Measurements from ENCODE around the gene CTNND1. TPM values are rescaled to one million over a fixed set of nuclear protein-coding genes. Genes with fewer than 3 reads are reported as not detected.

CTNND1 gene
- total and polyA plus RNA-seq, 2 of the 8 experiments (the other 6 are each of a cell fraction or from before 2014, with no cell fraction given), result 91.9 to 164 TPM

DNA sequence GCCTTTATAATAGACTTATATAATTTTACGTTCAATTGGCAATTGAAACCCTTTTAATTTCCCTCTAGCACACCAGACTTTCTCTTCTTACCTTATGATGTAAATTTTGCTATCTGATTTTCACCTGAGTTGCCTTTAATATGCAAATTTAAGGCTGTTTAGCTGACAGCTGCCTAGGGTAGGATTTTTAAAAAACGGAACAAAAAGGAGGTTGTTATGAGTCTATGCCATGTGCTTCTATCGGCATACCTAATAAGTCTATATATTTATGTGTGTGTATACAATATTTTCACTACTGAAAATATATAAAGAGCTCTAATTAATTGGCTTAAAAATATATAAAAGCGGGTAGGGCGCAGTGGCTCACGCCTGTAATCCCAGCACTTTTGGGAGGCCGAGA, 32.1 kb upstream of the CTNND1 start:
- H3K18ac ChIP-seq (ENCODE audit: extremely low read depth, low read length), result no peak overlapping the region
- H3K4ac ChIP-seq (replicated peaks; ENCODE audit: insufficient read length, low read depth, low read length), result no peak overlapping the region
- H3K4me1 ChIP-seq (replicated peaks in 1 of 4; ENCODE audit: control insufficient read depth in 3 of 4, insufficient read depth in 4 of 4, low read length in 3 of 4), result peaks cover 0 to 3% (median 1%) of the 10 kb centered on the region in 4 experiments; a peak in 2 of 7 replicates
- H2AK5ac ChIP-seq (ENCODE audit: low read depth, low read length), result no peak overlapping the region
- 75% methylated on average over 7 of the region's 7 CpGs; no CpG with 5 or more reads in 1 of the 2 experiments for WGBS, 2 experiments (ENCODE audit: extremely low coverage in 1 of 2, insufficient coverage in 1 of 2, insufficient read length in 1 of 2, insufficient replicate concordance in 2 of 2, low coverage in 1 of 2, low lambda C conversion rate in 2 of 2, missing lambda C conversion rate in 1 of 2)
- H3K9ac ChIP-seq (replicated peaks in 1 of 4; ENCODE audit: extremely low read depth in 1 of 4, low read depth in 3 of 4, low read length in 3 of 4), result no peak overlapping the region
- no peak overlapping the region for H3K23ac ChIP-seq (ENCODE audit: insufficient read length)
- no peaks in the 10 kb centered on the region for H3K23me2 ChIP-seq (ENCODE audit: low read depth, low read length)
- no peak overlapping the region for H2BK15ac ChIP-seq (ENCODE audit: low read length)
- TF ChIP-seq RXRA (IDR thresholded peaks at IDR 0.05; ENCODE audit: insufficient read depth, low read depth, low read length) (no peak), RAD21 (IDR thresholded peaks at IDR 0.05 in 1 of 2, conservative IDR thresholded peaks at IDR 0.05 in 1 of 2; ENCODE audit: low read depth in 2 of 2, low read length in 2 of 2) (no peak), HDAC6 (IDR thresholded peaks at IDR 0.05; ENCODE audit: low read depth, low read length) (no peak), MAFK (IDR thresholded peaks at IDR 0.05; ENCODE audit: low read depth, low read length) (no peak), TCF12 (IDR thresholded peaks at IDR 0.05; ENCODE audit: low read depth, low read length) (no peak), ZNF274 (IDR thresholded peaks at IDR 0.05; ENCODE audit: borderline replicate concordance, extremely low read depth, low read length) (no peak)
- peaks cover 0 to 5% of the 10 kb centered on the region in 2 experiments for H4K20me1 ChIP-seq (replicated peaks in 1 of 2; ENCODE audit: control insufficient read depth in 1 of 2, insufficient read depth in 2 of 2, low read length in 2 of 2)
- FAIRE-seq, result no peak
- no peak overlapping the region for H3K27ac ChIP-seq (ENCODE audit: low read depth, low read length)
- no peak overlapping the region for H4K91ac ChIP-seq (replicated peaks; ENCODE audit: insufficient read length, low read length)
- no peak overlapping the region for H3K14ac ChIP-seq (ENCODE audit: insufficient read length)
- H4K8ac ChIP-seq (ENCODE audit: extremely low read depth, insufficient read depth, low read length), result no peak overlapping the region
- CTCF ChIA-PET (ENCODE audit: partially characterized antibody), result interaction anchor here (0.7 kb wide), 1 partner anchor 13 kb away, joined by 3 read pairs; no protein-coding TSS in a partner anchor
- peaks cover 0 to 65% of the 10 kb centered on the region in 2 experiments; a peak in 2 of 4 replicates for H3K79me2 ChIP-seq (ENCODE audit: control insufficient read depth in 1 of 2, insufficient read depth in 2 of 2, low read length in 2 of 2)
- H2BK20ac ChIP-seq (ENCODE audit: low read length), result no peak overlapping the region
- H3K9me3 ChIP-seq (ENCODE audit: insufficient read depth in 2 of 2, low read depth in 1 of 2, low read length in 1 of 2), result no peaks in the 10 kb centered on the region
- H2BK120ac ChIP-seq (replicated peaks; ENCODE audit: low read depth, low read length), result no peak overlapping the region
- no peak overlapping the region for H3K4me3 ChIP-seq (ENCODE audit: extremely low read depth in 1 of 4, insufficient read depth in 2 of 4, low read depth in 3 of 4, low read length in 4 of 4)
- H3K56ac ChIP-seq (replicated peaks; ENCODE audit: insufficient read length, low read depth, low read length), result no peak overlapping the region
- no peak for DNase-seq (ENCODE audit: low read depth in 1 of 2, low spot score in 2 of 2)
- POLR2A ChIA-PET (ENCODE audit: partially characterized antibody), result interaction anchor here (0.9 to 4.1 kb wide), 4 partner anchors 14 to 70 kb away, joined by 3 to 30 read pairs (median 16); partner anchors contain the start of genes MED19, SELENOH and TMX2
- no peak overlapping the region for H2AFZ ChIP-seq (ENCODE audit: low read length)
- H3K27me3 ChIP-seq (replicated peaks in 1 of 4; ENCODE audit: control insufficient read depth in 3 of 4, extremely low read depth in 1 of 4, insufficient read depth in 3 of 4, low read length in 3 of 4), result no peaks in the 10 kb centered on the region
- H3K4me2 ChIP-seq (ENCODE audit: insufficient read depth in 1 of 2, low read depth in 2 of 2, low read length in 2 of 2), result peak overlapping the region; percentile 34 to 41; a peak in 2 of 4 replicates
- no peak overlapping the region for H2BK5ac ChIP-seq (ENCODE audit: low read depth, low read length)
- H3K36me3 ChIP-seq (ENCODE audit: control insufficient read depth in 2 of 4, insufficient read depth in 4 of 4, low read length in 3 of 4), result 0 out of 8 replicates have a peak, but pooled peaks cover 0 to 3% (median 0%) of the 10 kb centered on the region in 4 experiments
- peaks cover 4% of the 10 kb centered on the region for H3K79me1 ChIP-seq (ENCODE audit: low read depth, low read length)
- H4K5ac ChIP-seq (ENCODE audit: insufficient read length, low read depth, low read length), result no peak overlapping the region
- H2BK12ac ChIP-seq (ENCODE audit: low read depth, low read length), result no peak overlapping the region
